Jurkat, Clone E6-1 (cell line): ENCODE measurements around the gene ZNF335.

Experiments
- DNase-seq: peaks from one replicate; pipeline ENCODE4 v3.0.0-alpha.2; 2011; ENCODE audit warnings: low read depth, low spot score
- H3K4me3 ChIP-seq: 2 replicates; pipeline ENCODE4 v1.5.1; 2011; ENCODE audit warnings: mild to moderate bottlenecking, low read length, control low read depth, moderate library complexity

Gene ZNF335

GRCh38 chr20:45974896-45975565 is 3.0 kb upstream of the ZNF335 start:
- no peak overlapping the region for H3K4me3 ChIP-seq
- no peak for DNase-seq

- no peak for DNase-seq
- H3K4me3 ChIP-seq: peak overlapping the region; percentile 98
Observed at GRCh38 chr20:45972500-45973183, 639 bp upstream of the ZNF335 start.

GRCh38 chr20:45971425-45971674 is 653 bp downstream of the ZNF335 start:
- DNase-seq: no peak
- H3K4me3 ChIP-seq: peak overlapping the region; percentile 98

DNA sequence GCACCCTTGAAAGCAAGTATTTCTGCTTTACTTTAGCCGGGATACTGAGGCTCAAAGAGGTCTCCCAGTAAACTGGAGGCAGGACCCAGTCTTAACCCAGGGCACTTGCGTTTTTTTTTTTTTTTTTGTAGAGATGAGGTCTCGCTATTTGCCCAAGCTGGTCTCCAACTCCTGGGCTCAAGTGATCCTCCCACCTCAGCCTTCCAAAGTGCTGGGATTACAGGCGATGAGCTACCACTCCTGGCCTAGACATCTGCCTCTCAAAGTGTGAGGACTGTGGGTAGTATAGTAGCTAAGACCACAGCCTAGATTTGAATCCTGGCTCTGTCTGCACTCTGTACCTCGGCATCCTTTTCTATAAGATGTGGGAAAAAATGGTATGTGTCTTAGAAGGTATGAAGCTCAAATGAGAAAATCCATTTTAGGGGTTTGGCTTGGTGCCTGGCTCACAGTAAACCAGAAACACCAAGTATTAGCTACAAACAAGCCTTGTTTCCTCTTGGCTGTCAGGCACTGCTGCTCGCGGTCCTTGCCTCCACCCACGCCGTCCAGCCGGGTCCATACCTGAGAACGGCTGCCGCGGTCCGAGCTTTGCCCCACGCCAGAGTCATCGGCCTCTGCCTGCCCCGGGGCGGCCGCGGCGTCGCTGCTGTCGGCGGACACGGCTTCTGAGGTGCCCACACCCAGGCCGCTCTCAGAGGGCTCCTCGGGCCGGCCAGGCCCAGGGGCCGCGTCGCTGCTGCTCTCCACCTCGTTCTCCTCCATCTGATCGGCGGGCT is 1.2 kb downstream of the ZNF335 start:
- peak overlapping the region; percentile 98 for H3K4me3 ChIP-seq
- no peak for DNase-seq

DNA sequence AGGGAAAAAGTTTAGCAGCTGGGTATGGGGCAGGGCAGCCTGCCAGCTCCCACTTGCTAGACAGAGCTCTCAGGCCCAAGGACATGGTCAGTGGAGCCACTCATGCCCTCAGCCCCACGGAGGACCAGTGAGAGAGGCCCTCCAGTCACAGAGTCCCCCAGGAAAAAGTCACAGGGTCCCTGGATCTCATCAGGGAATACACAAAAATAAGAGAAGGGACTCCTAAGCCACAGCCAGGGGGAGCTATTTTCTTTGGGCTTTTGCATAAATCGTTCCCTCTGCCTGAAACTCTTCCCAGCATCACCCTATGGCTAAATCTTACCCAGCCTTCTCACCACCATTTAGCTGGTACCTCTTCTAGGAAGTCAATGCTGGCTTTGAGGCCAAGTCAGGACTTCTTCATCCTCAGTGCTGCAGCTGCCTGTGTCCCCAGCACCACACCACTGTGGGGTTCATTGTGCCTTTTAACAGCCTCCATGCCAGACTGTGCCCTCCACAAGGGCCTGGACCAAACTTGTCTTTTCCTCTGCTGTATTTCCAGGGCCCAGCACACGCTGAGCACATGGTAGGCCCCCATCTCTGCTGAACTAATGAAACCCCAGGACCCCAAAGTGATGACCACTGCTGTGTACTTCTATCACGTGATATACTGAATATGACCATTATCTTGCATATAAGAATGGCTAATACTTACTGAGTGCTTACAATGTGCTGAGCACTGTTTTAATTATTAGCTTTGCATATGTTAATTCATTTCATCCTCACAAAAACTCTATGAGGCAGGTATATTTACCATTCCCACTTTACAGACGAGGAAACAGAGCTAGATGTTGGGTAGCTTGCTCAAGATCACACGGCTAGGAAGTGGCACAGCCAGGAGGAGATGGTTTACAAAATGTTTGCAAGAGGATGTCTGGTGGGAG is 2.0 kb downstream of the ZNF335 start:
- H3K4me3 ChIP-seq: peak overlapping the region; percentile 98
- peak; percentile 48 for DNase-seq

- H3K4me3 ChIP-seq: no peak overlapping the region
- no peak for DNase-seq
Observed at GRCh38 chr20:45968801-45969711, 2.9 kb downstream of the ZNF335 start.

DNA sequence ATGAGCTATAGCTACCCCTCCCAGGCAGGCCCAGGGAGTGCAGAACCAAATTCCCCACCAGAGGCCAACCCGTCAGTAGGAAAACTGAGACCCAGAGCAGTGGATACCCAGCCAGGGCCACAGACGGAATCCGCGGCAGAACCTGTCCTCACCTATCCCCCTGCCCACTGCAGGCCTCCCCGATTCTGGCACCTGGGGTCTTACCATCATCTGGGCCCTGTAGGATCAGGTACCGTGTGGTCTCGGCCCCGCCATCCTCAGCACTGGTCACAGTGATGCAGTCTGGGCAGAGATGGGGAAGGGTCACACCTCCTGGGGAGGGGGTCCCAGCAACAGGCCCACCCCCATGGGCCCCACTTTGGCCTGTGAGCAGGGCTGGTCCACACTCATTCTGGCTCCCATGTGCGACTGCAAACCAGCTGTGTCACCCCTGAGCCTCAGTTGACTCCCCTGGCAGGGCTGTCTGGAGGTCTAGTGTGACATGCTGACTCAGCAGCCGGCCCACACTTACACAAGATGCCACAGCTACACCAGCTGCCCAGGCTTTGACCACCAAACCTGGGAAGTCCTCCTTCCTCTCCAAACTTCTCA is 3.8 kb downstream of the ZNF335 start:
- no peak for DNase-seq
- no peak overlapping the region for H3K4me3 ChIP-seq

GRCh38 chr20:45967551-45968080 is 4.4 kb downstream of the ZNF335 start:
- H3K4me3 ChIP-seq: no peak overlapping the region
- DNase-seq: no peak

DNA sequence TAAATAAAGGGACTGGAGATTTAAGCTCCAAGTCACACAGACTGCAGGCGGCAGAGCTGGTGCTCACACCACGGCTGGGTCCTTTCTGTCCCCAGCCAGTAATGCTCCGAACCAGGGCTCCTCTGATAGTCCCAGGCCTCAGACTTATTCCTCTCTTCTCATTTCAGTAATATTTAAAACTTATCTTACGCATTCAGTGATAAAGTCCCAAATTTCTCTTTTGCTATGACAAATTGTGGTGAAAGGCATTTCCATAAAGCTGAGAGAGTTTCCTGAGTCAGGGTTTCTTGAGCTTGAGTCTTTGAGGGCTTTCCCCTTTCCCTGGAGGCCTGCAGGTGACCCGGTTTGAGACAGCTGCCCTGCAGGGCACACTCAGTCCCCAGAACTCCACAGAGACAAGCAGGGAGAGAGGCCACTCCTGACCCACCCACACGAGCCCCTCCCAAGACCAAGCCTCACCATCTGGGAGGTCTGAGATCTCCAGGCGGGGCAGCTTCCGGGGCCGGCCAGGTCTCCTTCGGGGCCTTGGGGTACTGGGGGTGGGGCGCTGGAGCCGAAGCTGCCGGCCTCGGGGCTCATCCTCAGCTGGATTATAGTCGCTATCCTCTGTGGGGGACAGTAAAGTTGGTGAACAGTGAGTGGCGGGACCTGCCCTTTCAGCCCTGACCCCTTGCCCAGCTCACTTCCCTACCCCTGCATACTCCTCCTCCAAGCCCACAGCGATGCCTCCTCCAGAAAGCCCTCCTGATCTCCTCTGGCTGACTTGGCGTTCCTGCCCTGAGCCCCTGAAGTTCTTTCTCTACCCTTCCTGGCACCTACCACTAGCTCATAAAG is 6.6 kb downstream of the ZNF335 start:
- DNase-seq: no peak
- H3K4me3 ChIP-seq: no peak overlapping the region

- H3K4me3 ChIP-seq: no peak overlapping the region
- DNase-seq: no peak
Observed at GRCh38 chr20:45964006-45964400, 8.0 kb downstream of the ZNF335 start.

- DNase-seq: peak; percentile 41
- no peak overlapping the region for H3K4me3 ChIP-seq
Observed at GRCh38 chr20:45963059-45964005, 8.7 kb downstream of the ZNF335 start.

DNA sequence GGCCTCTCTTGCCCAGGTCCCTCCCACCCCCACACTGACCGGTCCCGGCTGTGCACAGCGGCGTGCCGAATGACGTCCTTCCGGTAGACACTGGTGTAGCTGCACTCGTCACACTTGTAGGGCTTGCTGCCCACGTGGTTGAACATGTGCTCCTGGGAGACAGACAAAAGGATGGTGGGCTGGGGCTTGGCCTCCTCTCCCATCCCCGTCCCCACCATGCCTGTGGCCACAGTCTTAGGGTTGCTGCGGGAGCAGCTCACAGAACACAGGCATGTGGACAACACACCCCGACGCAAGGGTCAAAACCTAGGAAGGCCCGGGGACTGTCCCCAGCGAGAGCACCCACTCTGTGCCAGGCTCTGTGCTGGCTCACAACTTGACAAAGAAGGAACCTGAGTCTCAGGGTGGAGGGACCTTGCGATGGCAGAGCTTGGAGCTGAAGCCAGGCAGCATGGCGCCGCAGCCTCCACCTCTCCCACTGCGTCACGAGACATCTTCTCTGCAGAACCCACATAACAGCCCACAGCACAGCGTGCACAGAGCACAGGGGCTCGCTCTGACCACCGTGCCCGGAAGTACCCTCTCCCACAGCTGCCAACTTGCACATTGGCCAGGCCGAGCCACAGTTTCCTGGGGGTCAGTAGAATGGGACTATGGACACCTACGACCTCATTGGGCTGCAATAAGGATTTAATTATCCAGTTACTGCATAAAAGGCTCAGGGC is 9.8 kb downstream of the ZNF335 start:
- no peak for DNase-seq
- no peak overlapping the region for H3K4me3 ChIP-seq

DNA sequence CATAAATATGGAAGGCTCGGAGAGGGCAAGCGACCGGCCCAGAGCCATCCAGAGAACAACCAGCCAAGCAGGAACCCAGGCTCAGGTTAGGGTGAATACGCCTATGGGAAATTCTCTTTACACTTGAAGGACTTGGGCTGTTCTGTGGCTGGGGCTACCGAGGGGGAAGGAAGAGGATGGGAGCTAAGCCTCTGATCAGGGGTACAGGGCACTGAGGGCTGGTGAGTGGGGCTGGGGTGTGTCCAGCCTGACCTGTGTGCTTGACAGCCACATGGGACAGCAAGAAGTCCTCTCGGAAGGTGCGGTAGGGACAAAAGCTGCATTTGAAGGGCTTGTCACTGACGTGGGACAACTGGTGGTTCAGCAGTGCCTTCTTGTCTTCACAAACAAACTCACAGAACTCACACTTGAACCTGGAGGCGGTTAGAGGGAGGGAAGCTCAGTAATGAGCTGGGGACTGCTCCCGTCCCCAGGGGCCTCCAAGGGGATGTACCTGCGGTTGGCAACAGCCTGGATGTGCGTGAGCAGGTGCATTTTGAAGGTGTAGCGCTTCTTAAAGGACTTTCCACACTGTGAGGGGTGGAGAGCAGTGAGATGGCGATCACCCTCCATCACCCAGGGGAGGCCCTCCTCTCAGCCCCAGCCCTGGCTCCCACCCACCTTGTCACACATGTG is 11.9 kb downstream of the ZNF335 start:
- DNase-seq: no peak
- H3K4me3 ChIP-seq: no peak overlapping the region

- no peak overlapping the region for H3K4me3 ChIP-seq
- DNase-seq: no peak
Observed at GRCh38 chr20:45959126-45959525, 12.9 kb downstream of the ZNF335 start.

DNA sequence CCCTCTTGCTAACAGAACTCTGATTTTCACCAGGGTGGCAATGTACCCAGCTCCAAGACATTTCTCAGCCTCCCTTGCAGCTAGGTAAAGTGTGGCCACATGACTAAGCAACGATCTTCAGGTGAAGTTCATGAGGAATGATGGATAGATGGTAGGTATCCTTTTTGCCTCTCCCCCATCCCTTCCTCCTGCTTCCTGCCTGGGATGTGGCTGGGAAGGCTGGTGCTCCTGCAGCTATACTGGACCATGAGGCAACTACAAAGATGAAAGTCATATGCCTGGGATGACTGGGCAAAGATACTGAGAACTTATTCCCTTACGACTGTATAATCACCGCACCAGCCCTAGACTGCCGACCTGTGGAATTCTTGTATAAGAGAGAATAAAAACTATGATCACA is 13.4 kb downstream of the ZNF335 start:
- DNase-seq: no peak
- H3K4me3 ChIP-seq: no peak overlapping the region
